Neutrophil (primary cell): ENCODE measurements around the gene MIS18BP1.
"Not testable (repeated sequence)": the region's sequence is repeated elsewhere in the genome, so short reads cannot be mapped to it uniquely, and the experiment has no call there.

Source experiments
- H3K27ac ChIP-seq: fragments of 200-600 bp; sonication (generic); 2 replicates; pipeline ENCODE4 v1.5.1; 2016; ENCODE audit warnings: mild to moderate bottlenecking, moderate library complexity
- H3K27me3 ChIP-seq: fragments of 200-600 bp; sonication (generic); 2 replicates; pipeline ENCODE4 v1.6.0; 2016; ENCODE audit warnings: mild to moderate bottlenecking
- H3K36me3 ChIP-seq: fragments of 200-600 bp; sonication (generic); 2 replicates; pipeline ENCODE4 v1.5.1; 2017
- H3K4me1 ChIP-seq, 2 experiments: fragments of 200-600 bp in 1 of 2; sonication (generic) in 1 of 2; 1 replicate in 1 of 2; 2 replicates in 1 of 2; pipeline versions ENCODE4 v1.5.1 to v1.6.1; 2013 to 2016; ENCODE audit warnings: low read depth in 1 of 2, low read length in 1 of 2, mild to moderate bottlenecking in 1 of 2, moderate library complexity in 1 of 2; ENCODE audit not compliant: control insufficient read depth in 1 of 2, insufficient read depth in 1 of 2
- H3K4me3 ChIP-seq, 2 experiments: fragments of 200-600 bp in 1 of 2; sonication (generic) in 1 of 2; 1 replicate in 1 of 2; 2 replicates in 1 of 2; pipeline ENCODE4 v1.5.1; 2013 to 2016; ENCODE audit warnings: low read depth in 1 of 2, low read length in 1 of 2, mild to moderate bottlenecking in 1 of 2, moderate library complexity in 1 of 2
- H3K9me3 ChIP-seq: fragments of 200-600 bp; sonication (generic); 2 replicates; pipeline ENCODE4 v1.5.1; 2016
- TF ChIP-seq, protein P1 (sequence below): fragments of 200-600 bp; sonication (generic); IDR thresholded peaks from 2 replicates; pipeline ENCODE4 v1.5.1; 2016; ENCODE audit warnings: antibody characterized with exemption

Gene MIS18BP1

DNA sequence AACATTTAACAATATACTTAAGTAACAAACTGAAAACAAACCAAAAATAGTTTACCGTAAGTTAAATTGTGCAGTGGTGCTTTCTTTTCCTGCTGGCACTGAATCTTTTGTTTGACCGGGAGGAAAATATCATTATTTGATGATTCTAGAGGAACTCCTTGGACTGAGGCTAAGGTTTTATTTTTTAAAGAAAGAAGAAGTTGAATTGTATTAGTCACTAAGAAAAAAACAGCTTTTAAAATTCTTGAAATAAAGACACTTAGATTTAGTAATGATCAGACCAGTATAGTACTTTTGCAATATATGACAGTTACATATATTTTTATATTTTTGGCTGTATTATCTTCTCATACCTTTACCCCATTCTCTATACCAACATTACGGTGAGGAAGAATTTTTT lies 10.3 kb downstream of the MIS18BP1 start:
- Histone ChIP-seq H3K36me3 (peaks cover 14% of the 10 kb centered on the region), H3K27me3 (no peaks in the 10 kb centered on the region), H3K27ac (peak overlapping the region; percentile 7), H3K4me1 (peaks cover 6 to 7% of the 10 kb centered on the region in 2 experiments), H3K4me3 (no peak overlapping the region), H3K9me3 (no peaks in the 10 kb centered on the region)
- TF ChIP-seq, protein P1, sequence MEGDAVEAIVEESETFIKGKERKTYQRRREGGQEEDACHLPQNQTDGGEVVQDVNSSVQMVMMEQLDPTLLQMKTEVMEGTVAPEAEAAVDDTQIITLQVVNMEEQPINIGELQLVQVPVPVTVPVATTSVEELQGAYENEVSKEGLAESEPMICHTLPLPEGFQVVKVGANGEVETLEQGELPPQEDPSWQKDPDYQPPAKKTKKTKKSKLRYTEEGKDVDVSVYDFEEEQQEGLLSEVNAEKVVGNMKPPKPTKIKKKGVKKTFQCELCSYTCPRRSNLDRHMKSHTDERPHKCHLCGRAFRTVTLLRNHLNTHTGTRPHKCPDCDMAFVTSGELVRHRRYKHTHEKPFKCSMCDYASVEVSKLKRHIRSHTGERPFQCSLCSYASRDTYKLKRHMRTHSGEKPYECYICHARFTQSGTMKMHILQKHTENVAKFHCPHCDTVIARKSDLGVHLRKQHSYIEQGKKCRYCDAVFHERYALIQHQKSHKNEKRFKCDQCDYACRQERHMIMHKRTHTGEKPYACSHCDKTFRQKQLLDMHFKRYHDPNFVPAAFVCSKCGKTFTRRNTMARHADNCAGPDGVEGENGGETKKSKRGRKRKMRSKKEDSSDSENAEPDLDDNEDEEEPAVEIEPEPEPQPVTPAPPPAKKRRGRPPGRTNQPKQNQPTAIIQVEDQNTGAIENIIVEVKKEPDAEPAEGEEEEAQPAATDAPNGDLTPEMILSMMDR, result no peak

DNA sequence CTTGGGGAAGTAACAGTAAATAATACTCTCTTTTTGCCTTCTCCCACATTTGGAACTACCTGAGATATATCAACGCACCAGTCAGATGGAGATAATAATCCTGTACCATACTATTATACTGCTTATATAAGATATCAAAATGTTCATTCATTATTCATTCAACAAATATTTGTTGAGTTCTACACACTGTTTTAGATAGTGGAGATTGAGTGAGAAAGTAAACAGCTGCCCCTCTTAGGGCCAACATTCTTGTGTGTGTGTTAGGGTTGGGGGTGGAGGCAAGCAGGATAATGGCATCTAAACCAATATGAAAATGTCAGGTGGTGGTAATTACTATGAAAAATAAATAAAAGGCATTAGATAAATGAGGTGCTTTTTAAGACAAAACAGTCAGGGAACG lies 14.0 kb downstream of the MIS18BP1 start:
- Histone ChIP-seq H3K36me3 (peaks cover 38% of the 10 kb centered on the region), H3K27me3 (no peaks in the 10 kb centered on the region), H3K4me1 (no peaks in the 10 kb centered on the region), H3K4me3 (no peak overlapping the region), H3K9me3 (no peaks in the 10 kb centered on the region), H3K27ac (no peak overlapping the region)
- TF ChIP-seq, protein P1, result no peak

DNA sequence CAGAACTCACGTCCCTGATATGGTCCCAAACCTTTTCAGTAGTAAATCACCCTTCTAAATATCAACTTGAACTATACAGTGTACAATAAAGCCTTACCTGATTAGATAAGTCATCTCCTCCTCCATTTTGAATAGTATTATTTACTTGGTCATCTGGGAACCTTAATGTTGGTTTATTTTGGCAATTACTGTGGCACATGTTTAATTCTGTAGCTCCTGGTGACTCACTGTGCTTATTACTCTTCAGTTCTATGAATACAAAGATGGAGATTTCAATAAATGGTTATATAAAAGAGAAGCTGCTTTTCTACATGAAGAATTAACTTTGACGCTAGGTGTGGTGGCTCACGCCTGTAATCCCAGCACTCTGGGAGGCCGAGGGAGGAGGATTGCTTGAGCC lies 25.4 kb downstream of the MIS18BP1 start:
- Histone ChIP-seq H3K4me1 (no peaks in the 10 kb centered on the region), H3K27ac (no peak overlapping the region), H3K27me3 (no peaks in the 10 kb centered on the region), H3K9me3 (no peaks in the 10 kb centered on the region), H3K4me3 (no peak overlapping the region), H3K36me3 (peaks cover 92% of the 10 kb centered on the region)
- TF ChIP-seq, protein P1, result no peak

DNA sequence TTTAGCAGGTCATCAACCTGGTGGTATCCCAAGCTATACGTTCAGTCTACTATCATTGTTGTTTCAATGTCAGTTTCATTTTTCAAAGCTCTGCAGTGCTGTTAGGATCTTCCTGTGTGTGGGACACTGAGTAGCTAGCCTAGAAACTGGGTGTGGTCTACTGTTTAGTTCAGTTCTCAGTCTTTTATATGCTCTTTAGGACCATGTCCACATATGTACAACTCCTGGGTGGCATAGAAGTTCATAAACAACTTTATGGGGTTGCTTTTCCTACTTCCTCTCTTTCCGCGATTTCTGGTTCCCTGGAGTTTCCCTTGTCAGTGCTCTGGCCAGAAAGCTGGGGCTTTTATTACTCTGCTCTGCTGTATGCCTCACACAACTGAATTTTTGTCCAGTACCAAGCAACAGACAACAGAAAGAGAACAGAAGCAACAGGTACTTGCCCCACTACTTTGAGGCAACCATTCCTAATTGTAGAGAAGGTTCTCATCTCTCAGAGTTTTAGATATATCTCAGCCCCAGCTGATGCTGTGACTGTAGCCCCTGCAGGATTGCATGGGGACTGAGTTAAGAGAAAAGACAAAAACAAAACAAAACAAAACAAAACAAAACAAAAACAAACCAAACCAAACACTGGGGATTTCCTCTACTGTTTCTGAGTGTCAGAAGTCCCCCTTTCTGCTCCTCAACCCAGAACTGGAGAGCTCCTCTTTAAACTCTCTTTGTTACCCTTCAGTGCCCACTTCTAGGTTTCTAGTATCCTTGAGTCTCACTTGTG lies 30.3 kb downstream of the MIS18BP1 start:
- TF ChIP-seq, protein P1, result no peak
- H3K27ac ChIP-seq, result no peak overlapping the region
- H3K4me1 ChIP-seq, result no peaks in the 10 kb centered on the region
- H3K36me3 ChIP-seq, result peaks cover 73% of the 10 kb centered on the region
- no peaks in the 10 kb centered on the region for H3K27me3 ChIP-seq
- no peaks in the 10 kb centered on the region for H3K9me3 ChIP-seq
- H3K4me3 ChIP-seq, result no peak overlapping the region

DNA sequence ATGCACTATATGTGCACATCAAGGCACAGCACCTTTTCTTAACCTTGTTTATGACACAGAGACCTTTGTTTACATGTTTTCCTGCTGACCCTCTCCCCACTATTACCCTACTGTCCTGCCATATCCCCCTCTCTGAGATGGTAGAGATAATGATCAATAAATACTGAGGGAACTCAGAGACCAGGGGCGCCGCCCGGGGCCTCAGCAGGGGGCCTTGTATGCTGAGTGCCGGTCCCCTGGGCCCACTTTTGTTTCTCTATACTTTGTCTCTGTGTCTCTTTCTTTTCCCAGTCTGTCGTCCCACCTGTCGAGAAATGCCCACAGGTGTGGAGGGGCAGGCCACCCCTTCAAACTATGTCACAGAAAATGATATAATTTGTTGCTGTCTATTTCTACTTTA lies 38.7 kb downstream of the MIS18BP1 start:
- not testable (repeated sequence) for H3K4me3 ChIP-seq, H3K4me1 ChIP-seq, H3K27me3 ChIP-seq, H3K9me3 ChIP-seq, H3K27ac ChIP-seq
- peaks cover 87% of the 10 kb centered on the region for H3K36me3 ChIP-seq

DNA sequence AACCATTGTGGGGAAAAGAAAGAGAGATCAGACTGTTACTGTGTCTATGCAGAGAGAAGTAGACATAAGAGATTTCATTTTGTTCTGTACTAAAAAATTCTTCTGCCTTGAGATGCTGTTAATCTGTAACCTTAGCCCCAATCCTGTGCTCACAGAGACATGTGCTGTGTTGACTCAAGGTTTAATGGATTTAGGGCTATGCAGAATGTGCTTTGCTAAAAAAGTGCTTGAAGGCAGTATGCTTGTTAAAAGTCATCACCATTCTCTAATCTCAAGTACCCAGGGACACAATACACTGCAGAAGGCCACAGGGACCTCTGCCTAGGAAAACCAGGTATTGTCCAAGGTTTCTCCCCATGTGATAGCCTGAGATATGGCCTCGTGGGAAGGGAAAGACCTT lies 39.3 kb downstream of the MIS18BP1 start:
- peaks cover 90% of the 10 kb centered on the region for H3K36me3 ChIP-seq
- not testable (repeated sequence) for H3K4me1 ChIP-seq, H3K27ac ChIP-seq, H3K27me3 ChIP-seq, H3K4me3 ChIP-seq, H3K9me3 ChIP-seq
